Fibroblast of villous mesenchyme (primary cell): ENCODE measurements around the gene MGAT5. TPM values are rescaled to one million over a fixed set of nuclear protein-coding genes. Genes with fewer than 3 reads are reported as not detected.

ENCODE experiments used
- DNase-seq: peaks from one replicate; pipeline ENCODE4 v3.0.0-alpha.2; 2010; ENCODE audit warnings: low read depth
- H3K4me3 ChIP-seq: 2 replicates; pipeline ENCODE4 v1.5.1; 2011; ENCODE audit warnings: low read depth, mild to moderate bottlenecking, low read length
- CTCF ChIP-seq: IDR thresholded peaks from 2 replicates; pipeline ENCODE4 v1.5.1; 2012; ENCODE audit warnings: low read depth, mild to moderate bottlenecking, low read length; ENCODE audit not compliant: insufficient read depth
- total RNA-seq: library from RNA; depleted of rRNA; stranded (reverse); fragments of >200 nt; gene quantifications from 2 replicates; pipeline ENCODE4 v1.2.3, GENCODE V29; 2012

MGAT5 gene
- total RNA-seq, 1 donor = 109 TPM

GRCh38 chr2:134284119-134284670 is 30.3 kb downstream of the MGAT5 start:
- H3K4me3 ChIP-seq = no peak overlapping the region
- TF ChIP-seq CTCF = no peak
- peak; percentile 76 for DNase-seq

- TF ChIP-seq CTCF = no peak
- no peak for DNase-seq
- H3K4me3 ChIP-seq = no peak overlapping the region
Observed at GRCh38 chr2:134287323-134287722, 33.5 kb downstream of the MGAT5 start.

GRCh38 chr2:134288814-134289213 is 34.9 kb downstream of the MGAT5 start:
- TF ChIP-seq CTCF = no peak
- H3K4me3 ChIP-seq = no peak overlapping the region
- DNase-seq = no peak

GRCh38 chr2:134289225-134289624 is 35.4 kb downstream of the MGAT5 start:
- no peak for TF ChIP-seq CTCF
- DNase-seq = no peak
- H3K4me3 ChIP-seq = no peak overlapping the region

- H3K4me3 ChIP-seq = no peak overlapping the region
- DNase-seq = no peak
- no peak for TF ChIP-seq CTCF
Observed at GRCh38 chr2:134290358-134290757, 36.5 kb downstream of the MGAT5 start.

GRCh38 chr2:134292514-134292913 is 38.6 kb downstream of the MGAT5 start:
- TF ChIP-seq CTCF = no peak
- no peak for DNase-seq
- H3K4me3 ChIP-seq = no peak overlapping the region
